Heart left ventricle (tissue), 16 donors: ENCODE results near the gene CACNA1C. TPM values are rescaled to one million over a fixed set of nuclear protein-coding genes. Genes with fewer than 3 reads are reported as not detected.

Experiments
- ATAC-seq, 4 donors: fragments of 200-7000 bp; cut with Tn5 transposase; one replicate each; pipeline ENCODE4 v1.9.1; 2020 to 2022; ENCODE audit warnings: moderate library complexity in 4 of 4, mild to moderate bottlenecking in 3 of 4, moderate number of reproducible peaks in 1 of 4
- DNase-seq, 5 donors: peaks; one replicate each; pipeline ENCODE4 v3.0.0-alpha.2; 2020
- H3K27ac ChIP-seq, 12 donors: fragments of 200-600 bp; sonication (generic) in 4 of 12; one replicate each; pipeline versions ENCODE4 v1.5.0 to v1.8.0; 2016 to 2022; ENCODE audit warnings: mild to moderate bottlenecking in 2 of 12
- H3K27me3 ChIP-seq, 9 donors: fragments of 200-600 bp; sonication (generic) in 2 of 9; one replicate each; pipeline versions ENCODE4 v1.5.1 to v1.8.0; 2016 to 2022; ENCODE audit warnings: mild to moderate bottlenecking in 3 of 9
- H3K36me3 ChIP-seq, 9 donors: fragments of 200-600 bp; sonication (generic) in 2 of 9; one replicate each; pipeline versions ENCODE4 v1.5.0 to v1.8.0; 2018 to 2022; ENCODE audit warnings: mild to moderate bottlenecking in 2 of 9
- H3K4me1 ChIP-seq, 12 donors: fragments of 200-600 bp; sonication (generic) in 4 of 12; one replicate each; pipeline versions ENCODE4 v1.5.0 to v1.8.0; 2016 to 2022; ENCODE audit warnings: mild to moderate bottlenecking in 3 of 12
- H3K4me3 ChIP-seq, 12 donors: fragments of 200-600 bp; sonication (generic) in 4 of 12; one replicate each; pipeline versions ENCODE4 v1.5.0 to v1.8.0; 2017 to 2022; ENCODE audit warnings: mild to moderate bottlenecking in 9 of 12, moderate library complexity in 4 of 12
- H3K9me3 ChIP-seq, 12 donors: fragments of 200-600 bp; sonication (generic) in 4 of 12; one replicate each; pipeline versions ENCODE4 v1.5.0 to v1.8.0; 2016 to 2022; ENCODE audit warnings: mild to moderate bottlenecking in 1 of 12
- POLR2A ChIP-seq, 2 donors: fragments of 450-650 bp; IDR thresholded peaks; one replicate each; pipeline ENCODE4 v1.6.1; 2017; ENCODE audit warnings: antibody characterized with exemption in 2 of 2, mild to moderate bottlenecking in 2 of 2, moderate library complexity in 2 of 2
- WGBS, 4 donors: extraction: QIAGEN DNeasy Blood & Tissue Kit in 2 of 4; methylation state at CpG; one replicate each; pipeline versions ENCODE4 v1.1.5 to v1.1.7; 2013 to 2018; 5-methylcytosine and 5-hydroxymethylcytosine counted together
- intact Hi-C, 10 donors: fragments of 100-400 bp; cut with DNase I; formaldehyde crosslinking; loops; one replicate each; pipeline versions ENCODE4 v1.11.1 to v1.14.2; 2022
- polyA plus RNA-seq, 2 donors: library from polyadenylated mRNA; stranded (reverse); fragments of 200-250 nt; gene quantifications; one replicate each; pipeline ENCODE4 v1.2.3, GENCODE V29; 2013
- total RNA-seq, 9 donors: library from RNA; depleted of rRNA in 2 of 9; stranded (reverse); fragments of >200 nt in 2 of 9; fragmentation: NEBNext Ultra II Directional in 3 of 9; extraction: Animal tissue kit (Norgen Biotek cat#: 25700) in 3 of 9; gene quantifications; one replicate each; pipeline versions ENCODE4 v1.1.0 to v1.2.4, GENCODE V29; 2016 to 2023
- TF ChIP-seq, protein P1 (sequence below), 12 donors: fragments of 200-600 bp; sonication (generic) in 4 of 12; IDR thresholded peaks; one replicate each; pipeline versions ENCODE4 v1.5.0 to v1.8.0; 2018 to 2022; ENCODE audit warnings: antibody characterized with exemption in 12 of 12, mild to moderate bottlenecking in 5 of 12
- donor health status: ischemic (EF 13 %, LVEDD 7.1; RV severe dilation, severe dysfunction).
- donor health status: healthy with polysubstance abuse.
- donor health status: DM: no; HTN: yes; CAD: no.
- donor health status: DM: no; HTN: no; CAD: no.
- donor health status: ischemic (EF 25% LVEDD 6.9; RV normal size, moderate dysfunction).
- donor health status: ischemic (EF 25% LVEDD 5.7; RV mildly dilated, moderate dysfunction).
- donor health status: healthy.
- donor health status: DM: yes; HTN: yes; CAD: no.
- donor health status: ischemic (EF 35%, LVEDD 5.7; RV mildly dilated, moderate dysfunction).
- donor health status: nonischemic (EF 11% LVEDD 7.7; RV severe dilation, severe dysfunction).
- donor health status: DM: yes; HTN: yes; CAD: no.
- donor health status: PGD.
- donor health status: ischemic (EF 29% LVEDD 5.4; RV normal size, mild dysfunction).
- donor health status: nonischemic (EF 23%, LVEDD 6.1; RV moderate dilation, normal function).

CACNA1C gene
- total and polyA plus RNA-seq, 11 donors: 41.9 to 196 (median 164) TPM

DNA sequence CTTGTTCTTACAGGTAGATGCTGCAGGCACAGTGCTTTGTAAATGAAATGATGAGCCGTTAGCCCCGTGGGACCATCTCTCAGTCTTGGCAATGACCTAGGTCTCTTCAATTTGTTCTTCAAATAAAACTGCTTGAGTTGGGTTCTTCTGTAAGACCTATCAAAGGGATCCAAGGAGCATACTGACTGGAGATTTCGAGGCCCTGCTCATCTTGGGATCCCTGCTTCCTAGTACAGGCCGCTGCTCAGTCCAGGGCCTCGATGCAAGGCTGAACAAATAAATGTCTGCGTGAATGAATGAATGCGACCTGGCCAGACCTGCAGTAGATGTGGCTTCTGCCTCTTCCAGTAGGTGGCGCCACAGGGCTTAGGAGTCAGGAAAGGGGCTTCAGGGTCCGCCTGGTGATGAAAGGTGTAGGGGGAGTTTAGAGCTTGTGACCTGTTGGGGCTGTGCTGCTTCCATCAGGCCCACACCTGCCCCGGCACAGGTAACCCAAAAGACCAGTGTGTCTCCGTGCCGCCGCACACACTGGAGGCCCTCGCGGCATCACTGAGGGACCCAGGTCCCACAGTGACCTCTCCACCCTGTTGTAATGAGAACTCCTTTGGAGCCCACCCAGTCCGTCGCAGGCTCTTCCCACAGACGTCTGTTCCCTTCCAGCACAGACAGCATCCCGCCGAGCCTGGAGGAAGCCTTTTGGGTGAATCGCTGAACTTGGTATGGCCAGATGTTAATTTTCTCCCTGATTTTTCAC lies 4.4 kb downstream of the CACNA1C start:
- TF ChIP-seq, protein P1, sequence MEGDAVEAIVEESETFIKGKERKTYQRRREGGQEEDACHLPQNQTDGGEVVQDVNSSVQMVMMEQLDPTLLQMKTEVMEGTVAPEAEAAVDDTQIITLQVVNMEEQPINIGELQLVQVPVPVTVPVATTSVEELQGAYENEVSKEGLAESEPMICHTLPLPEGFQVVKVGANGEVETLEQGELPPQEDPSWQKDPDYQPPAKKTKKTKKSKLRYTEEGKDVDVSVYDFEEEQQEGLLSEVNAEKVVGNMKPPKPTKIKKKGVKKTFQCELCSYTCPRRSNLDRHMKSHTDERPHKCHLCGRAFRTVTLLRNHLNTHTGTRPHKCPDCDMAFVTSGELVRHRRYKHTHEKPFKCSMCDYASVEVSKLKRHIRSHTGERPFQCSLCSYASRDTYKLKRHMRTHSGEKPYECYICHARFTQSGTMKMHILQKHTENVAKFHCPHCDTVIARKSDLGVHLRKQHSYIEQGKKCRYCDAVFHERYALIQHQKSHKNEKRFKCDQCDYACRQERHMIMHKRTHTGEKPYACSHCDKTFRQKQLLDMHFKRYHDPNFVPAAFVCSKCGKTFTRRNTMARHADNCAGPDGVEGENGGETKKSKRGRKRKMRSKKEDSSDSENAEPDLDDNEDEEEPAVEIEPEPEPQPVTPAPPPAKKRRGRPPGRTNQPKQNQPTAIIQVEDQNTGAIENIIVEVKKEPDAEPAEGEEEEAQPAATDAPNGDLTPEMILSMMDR (IDR thresholded peaks at IDR 0.05): peak; percentile 59 to 81 (median 70)
- no peak for TF ChIP-seq POLR2A (IDR thresholded peaks at IDR 0.05)
- DNase-seq (peak; percentile 58 to 78 (median 69)), ATAC-seq (peak; percentile 8 to 22 (median 8))
- intact Hi-C loops: loop anchor here in 8 of 10 donors (5.0 to 10.0 kb wide), 10 partner anchors 105 to 728 kb away; no protein-coding TSS in a partner anchor
- peak overlapping the region in 2 of 12 donors; percentile 1 to 39 for H3K4me3 ChIP-seq
- peaks cover 0 to 32% (median 0%) of the 10 kb centered on the region in 9 donors for H3K27me3 ChIP-seq
- peak overlapping the region in 8 of 12 donors; percentile 14 to 91 (median 56) for H3K27ac ChIP-seq
- WGBS, 4 donors: 56 to 68% (median 64%) methylated on average over 15 to 21 of the region's 21 CpGs
- H3K9me3 ChIP-seq: no peaks in the 10 kb centered on the region
- H3K4me1 ChIP-seq: peaks cover 0 to 80% (median 28%) of the 10 kb centered on the region in 12 donors
- H3K36me3 ChIP-seq: peaks cover 0 to 14% (median 0%) of the 10 kb centered on the region in 9 donors

DNA sequence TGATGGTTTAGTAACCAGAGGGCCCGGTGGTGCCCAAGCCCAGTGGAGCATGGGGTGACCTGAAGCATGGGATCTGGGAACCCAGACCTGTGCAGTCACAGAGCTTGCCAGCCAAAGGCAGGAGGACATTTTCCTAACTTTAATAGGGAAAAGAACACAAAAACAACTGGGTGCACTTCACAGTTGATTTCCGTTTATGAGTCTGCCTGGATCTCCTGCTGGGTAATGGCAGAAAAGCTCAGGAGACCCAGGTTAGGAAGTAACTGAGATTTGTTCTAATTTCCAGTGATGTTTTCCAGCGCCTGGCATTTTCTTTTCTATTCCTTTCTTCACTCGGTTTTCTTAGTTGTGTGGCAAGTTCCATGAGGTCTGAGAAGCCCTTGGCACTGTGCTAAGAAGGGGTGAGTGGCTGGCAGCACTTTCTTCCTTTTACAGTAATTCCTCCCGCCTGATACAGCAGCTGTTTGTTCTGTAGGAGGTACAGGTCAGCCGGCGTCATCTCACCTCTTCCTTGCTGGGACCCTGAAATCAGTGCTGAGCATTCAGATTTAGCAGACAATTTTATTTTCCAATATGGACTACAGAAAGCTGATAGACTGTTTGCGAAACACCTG lies 5.1 kb downstream of the CACNA1C start:
- Histone ChIP-seq H3K9me3 (no peaks in the 10 kb centered on the region), H3K27ac (peak overlapping the region in 8 of 12 donors; percentile 14 to 91 (median 56)), H3K4me3 (peak overlapping the region in 2 of 12 donors; percentile 1 to 6), H3K4me1 (peaks cover 0 to 83% (median 32%) of the 10 kb centered on the region in 12 donors), H3K36me3 (peaks cover 0 to 17% (median 0%) of the 10 kb centered on the region in 9 donors), H3K27me3 (peaks cover 0 to 31% (median 0%) of the 10 kb centered on the region in 9 donors)
- no peak for TF ChIP-seq POLR2A (IDR thresholded peaks at IDR 0.05)
- TF ChIP-seq, protein P1 (IDR thresholded peaks at IDR 0.05): no peak
- intact Hi-C loops: loop anchor here in 8 of 10 donors (5.0 to 10.0 kb wide), 10 partner anchors 104 to 727 kb away; no protein-coding TSS in a partner anchor
- ATAC-seq: no peak
- 56 to 69% (median 64%) methylated on average over 8 of the region's 8 CpGs for WGBS, 4 donors
- no peak for DNase-seq

DNA sequence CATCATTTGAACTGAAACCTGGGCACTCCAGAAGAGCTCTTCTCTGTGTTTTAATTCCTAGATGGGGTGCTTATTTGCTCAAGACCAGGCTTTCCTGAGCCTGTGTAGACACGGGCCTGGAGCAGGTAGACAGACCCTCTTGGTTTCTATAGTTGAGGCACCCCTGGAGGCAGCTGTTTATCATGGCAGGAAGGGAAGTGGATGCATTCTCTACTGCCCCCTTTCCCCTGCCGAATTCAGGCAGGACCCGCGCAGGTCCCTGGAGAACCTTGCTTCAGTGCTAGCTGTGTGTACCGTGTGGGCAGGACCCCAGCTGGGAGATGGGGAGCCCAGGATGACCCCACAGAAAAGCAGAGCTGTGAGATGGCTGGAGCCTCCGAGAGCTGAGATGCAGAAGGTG lies 6.0 kb downstream of the CACNA1C start:
- Histone ChIP-seq H3K27me3 (peaks cover 0 to 23% (median 0%) of the 10 kb centered on the region in 9 donors), H3K27ac (peak overlapping the region in 8 of 12 donors; percentile 14 to 91 (median 56)), H3K4me3 (no peak overlapping the region), H3K36me3 (peaks cover 0 to 19% (median 0%) of the 10 kb centered on the region in 9 donors), H3K9me3 (no peaks in the 10 kb centered on the region), H3K4me1 (peaks cover 0 to 83% (median 38%) of the 10 kb centered on the region in 12 donors)
- intact Hi-C loops: loop anchor here in 8 of 10 donors (5.0 to 10.0 kb wide), 10 partner anchors 103 to 726 kb away; no protein-coding TSS in a partner anchor
- no peak for DNase-seq
- no peak for ATAC-seq
- TF ChIP-seq POLR2A (IDR thresholded peaks at IDR 0.05): no peak
- TF ChIP-seq, protein P1 (IDR thresholded peaks at IDR 0.05): no peak
- 61 to 76% (median 73%) methylated on average over 5 to 6 of the region's 6 CpGs for WGBS, 4 donors
